ENCODE measurements around the gene COG5. TPM values are rescaled to one million over a fixed set of nuclear protein-coding genes. Genes with fewer than 3 reads are reported as not detected.
A peak's percentile ranks its signal among the peaks of the same experiment; 100 is the strongest.

The COG5 gene
- total RNA-seq, 1 donor from 2014 or later = 44.7 TPM

GRCh38 chr7:107209565-107209964, 354.2 kb downstream of the COG5 start:
- DNase-seq (ENCODE audit: extremely low spot score, unreplicated experiment) = no peak
- Mint-ChIP-seq H3K27me3 (ENCODE audit: unreplicated experiment) (no peaks in the 10 kb centered on the region), H3K27ac (ENCODE audit: unreplicated experiment) (peak overlapping the region; percentile 56), H3K4me1 (ENCODE audit: unreplicated experiment) (peaks cover 36% of the 10 kb centered on the region), H3K4me3 (ENCODE audit: unreplicated experiment) (no peak overlapping the region), H3K9me3 (ENCODE audit: unreplicated experiment) (peaks cover 10% of the 10 kb centered on the region), H3K36me3 (ENCODE audit: unreplicated experiment) (peaks cover 32% of the 10 kb centered on the region)
- TF ChIP-seq CTCF (IDR thresholded peaks at IDR 0.05) = no peak

GRCh38 chr7:107208563-107208962, 355.2 kb downstream of the COG5 start:
- peak overlapping the region; percentile 94 for H3K27ac Mint-ChIP-seq (ENCODE audit: unreplicated experiment)
- H3K4me1 Mint-ChIP-seq (ENCODE audit: unreplicated experiment) = peaks cover 36% of the 10 kb centered on the region
- H3K36me3 Mint-ChIP-seq (ENCODE audit: unreplicated experiment) = peaks cover 38% of the 10 kb centered on the region
- H3K4me3 Mint-ChIP-seq (ENCODE audit: unreplicated experiment) = no peak overlapping the region
- peaks cover 5% of the 10 kb centered on the region for H3K9me3 Mint-ChIP-seq (ENCODE audit: unreplicated experiment)
- DNase-seq (ENCODE audit: extremely low spot score, unreplicated experiment) = no peak
- no peak for TF ChIP-seq CTCF (IDR thresholded peaks at IDR 0.05)
- no peaks in the 10 kb centered on the region for H3K27me3 Mint-ChIP-seq (ENCODE audit: unreplicated experiment)

- no peak for TF ChIP-seq CTCF (IDR thresholded peaks at IDR 0.05)
- Mint-ChIP-seq H3K27ac (ENCODE audit: unreplicated experiment) (peak overlapping the region; percentile 94), H3K27me3 (ENCODE audit: unreplicated experiment) (no peaks in the 10 kb centered on the region), H3K36me3 (ENCODE audit: unreplicated experiment) (peaks cover 42% of the 10 kb centered on the region), H3K4me3 (ENCODE audit: unreplicated experiment) (no peak overlapping the region), H3K4me1 (ENCODE audit: unreplicated experiment) (peaks cover 36% of the 10 kb centered on the region), H3K9me3 (ENCODE audit: unreplicated experiment) (peaks cover under 1% of the 10 kb centered on the region)
- DNase-seq (ENCODE audit: extremely low spot score, unreplicated experiment) = no peak
Measured at GRCh38 chr7:107208024-107208521, 355.6 kb downstream of the COG5 start.

- peak overlapping the region; percentile 94 for H3K27ac Mint-ChIP-seq (ENCODE audit: unreplicated experiment)
- peaks cover 36% of the 10 kb centered on the region for H3K4me1 Mint-ChIP-seq (ENCODE audit: unreplicated experiment)
- TF ChIP-seq CTCF (IDR thresholded peaks at IDR 0.05) = no peak
- H3K27me3 Mint-ChIP-seq (ENCODE audit: unreplicated experiment) = no peaks in the 10 kb centered on the region
- H3K9me3 Mint-ChIP-seq (ENCODE audit: unreplicated experiment) = no peaks in the 10 kb centered on the region
- peaks cover 46% of the 10 kb centered on the region for H3K36me3 Mint-ChIP-seq (ENCODE audit: unreplicated experiment)
- H3K4me3 Mint-ChIP-seq (ENCODE audit: unreplicated experiment) = no peak overlapping the region
- no peak for DNase-seq (ENCODE audit: extremely low spot score, unreplicated experiment)
Measured at GRCh38 chr7:107207459-107207858, 356.3 kb downstream of the COG5 start.

GRCh38 chr7:107206706-107207105, 357.0 kb downstream of the COG5 start:
- Mint-ChIP-seq H3K9me3 (ENCODE audit: unreplicated experiment) (no peaks in the 10 kb centered on the region), H3K4me3 (ENCODE audit: unreplicated experiment) (no peak overlapping the region), H3K27me3 (ENCODE audit: unreplicated experiment) (no peaks in the 10 kb centered on the region), H3K27ac (ENCODE audit: unreplicated experiment) (peak overlapping the region; percentile 94), H3K36me3 (ENCODE audit: unreplicated experiment) (peaks cover 53% of the 10 kb centered on the region), H3K4me1 (ENCODE audit: unreplicated experiment) (peaks cover 36% of the 10 kb centered on the region)
- DNase-seq (ENCODE audit: extremely low spot score, unreplicated experiment) = no peak
- no peak for TF ChIP-seq CTCF (IDR thresholded peaks at IDR 0.05)
